Measurements from ENCODE around the gene SGPL1.
"Not testable (repeated sequence)": the region's sequence is repeated elsewhere in the genome, so short reads cannot be mapped to it uniquely, and the experiment has no call there.

The SGPL1 gene

DNA sequence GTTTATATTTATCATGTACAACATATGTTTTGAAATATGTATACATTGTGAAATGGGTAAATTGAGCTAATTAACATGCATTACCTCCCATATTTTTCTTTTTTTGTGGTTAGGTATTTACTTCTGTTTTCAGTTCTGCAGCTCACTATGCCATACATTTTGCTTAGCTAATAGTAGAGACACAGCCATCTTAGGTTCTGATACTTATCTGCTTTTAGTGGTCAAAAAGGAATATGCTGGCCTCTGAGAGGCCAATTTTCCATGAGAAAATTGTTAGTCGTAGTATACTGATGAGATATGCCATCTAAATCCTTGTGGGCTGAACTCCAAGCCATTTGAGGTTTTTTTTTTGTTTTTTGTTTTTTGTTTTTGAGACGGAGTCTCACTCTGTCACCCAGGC is 31.0 kb downstream of the SGPL1 start:
- no peak for DNase-seq

DNA sequence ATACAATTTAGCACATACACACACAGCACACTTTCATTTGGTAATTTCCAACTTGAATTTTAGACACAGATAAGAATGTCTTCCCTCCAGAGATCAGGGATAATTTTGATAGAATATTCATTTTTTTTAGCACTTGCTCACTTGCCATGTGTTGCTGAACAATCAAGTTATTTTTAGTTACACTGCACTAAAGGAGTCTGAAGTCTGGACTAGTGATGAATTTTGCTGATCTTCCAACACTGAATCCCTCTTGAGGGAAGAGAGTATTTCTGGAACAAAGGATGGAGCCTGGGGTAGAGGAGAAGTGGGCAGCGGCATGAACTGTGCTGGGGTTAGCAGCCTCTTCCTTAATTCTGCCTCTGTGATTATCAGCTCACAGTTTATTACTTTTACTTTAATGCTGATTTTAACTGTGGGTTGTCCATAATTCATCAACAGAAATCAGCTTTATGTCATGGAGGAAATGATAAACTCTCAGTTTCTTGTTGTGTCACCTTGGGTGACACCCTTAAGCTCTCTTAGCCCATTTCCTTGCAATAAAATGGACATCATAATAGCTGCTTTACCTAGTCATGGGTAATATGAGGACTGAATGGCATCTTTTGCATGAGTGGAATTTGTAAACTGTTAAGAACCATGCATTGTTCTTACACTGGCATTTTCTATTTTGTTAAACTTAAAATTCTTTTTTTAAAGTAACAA is 32.1 kb downstream of the SGPL1 start:
- no peak for DNase-seq

DNA sequence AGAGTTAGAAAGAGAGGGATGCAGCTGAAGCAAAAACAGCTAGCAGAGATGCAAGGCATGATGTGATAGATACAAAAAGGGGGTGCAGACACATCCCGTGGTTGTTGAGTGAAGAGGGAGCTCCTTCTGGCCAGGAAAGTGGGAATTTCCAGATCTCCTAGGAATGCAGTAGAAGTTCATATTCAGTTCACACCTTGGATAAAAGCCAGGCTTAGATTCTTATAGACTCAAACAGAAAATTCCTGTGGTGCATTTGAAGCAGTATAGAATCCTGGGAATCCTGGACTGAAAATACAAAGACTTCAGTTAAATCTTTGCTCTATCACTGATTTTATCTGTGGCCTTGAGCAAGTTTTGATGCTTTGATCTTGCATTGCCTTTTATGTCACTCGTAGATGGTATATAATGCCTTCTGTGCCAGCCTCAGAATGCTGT is 33.9 kb downstream of the SGPL1 start:
- DNase-seq = no peak

DNA sequence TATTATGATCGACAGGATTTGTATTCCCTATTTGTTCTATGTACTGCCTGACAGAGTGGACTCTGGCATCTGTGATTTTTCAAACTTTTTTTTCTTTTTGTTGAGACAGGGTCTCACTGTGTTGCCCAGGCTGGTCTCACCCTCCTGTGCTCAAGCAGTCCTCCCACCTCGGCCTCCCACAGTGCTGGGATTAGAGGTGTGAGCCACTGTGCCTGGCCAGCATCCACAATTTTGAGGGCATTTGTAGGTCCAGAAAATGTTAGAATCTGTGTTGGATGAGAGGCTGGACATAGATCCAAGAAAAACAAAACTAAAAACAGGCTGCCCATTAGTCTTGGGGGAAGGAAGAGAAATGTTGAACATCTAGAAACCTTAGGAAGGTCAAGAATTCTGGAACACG is 34.3 kb downstream of the SGPL1 start:
- no peak for DNase-seq

DNA sequence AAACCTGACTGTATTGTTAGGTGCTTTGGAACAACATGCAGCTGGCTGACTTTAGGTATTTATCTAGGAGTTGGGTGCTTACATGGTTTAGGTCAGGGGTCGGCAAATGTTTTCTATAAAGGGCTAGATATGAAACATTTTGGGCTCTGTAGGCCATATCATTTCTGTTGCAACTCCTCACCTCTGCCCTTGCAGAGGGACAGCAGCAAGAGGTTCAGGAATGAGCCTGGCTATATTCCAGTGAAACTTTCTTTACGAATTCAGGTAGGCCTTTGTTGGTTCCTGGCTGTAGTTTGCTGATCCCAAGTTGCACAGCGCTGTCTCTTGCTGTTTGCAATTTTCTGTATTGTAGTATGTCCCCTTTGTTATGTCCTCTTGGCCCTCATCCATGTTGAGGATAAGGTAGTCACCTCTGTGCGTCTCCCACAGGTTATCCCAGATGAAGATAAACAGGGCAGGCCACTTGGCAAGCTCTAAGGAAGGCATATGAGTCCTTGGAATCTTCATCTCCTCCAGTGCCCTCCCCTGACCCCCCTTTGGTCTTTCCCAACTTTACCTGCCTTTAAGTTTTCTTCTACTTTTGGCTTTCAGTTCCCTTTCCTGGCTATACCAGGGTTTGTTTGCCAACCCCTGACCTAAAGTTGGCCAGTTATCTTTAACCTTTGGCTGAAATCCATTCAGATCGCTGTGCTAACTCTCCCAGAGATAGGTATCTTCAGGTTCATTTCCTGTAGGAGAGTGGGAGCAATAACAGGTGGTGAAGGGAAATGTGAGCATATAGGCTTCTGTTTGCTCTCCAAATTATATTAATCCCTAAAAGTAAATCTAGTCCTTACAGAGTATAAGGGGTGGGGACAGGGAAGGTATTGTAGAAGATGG is 36.1 kb downstream of the SGPL1 start:
- no peak for DNase-seq

DNA sequence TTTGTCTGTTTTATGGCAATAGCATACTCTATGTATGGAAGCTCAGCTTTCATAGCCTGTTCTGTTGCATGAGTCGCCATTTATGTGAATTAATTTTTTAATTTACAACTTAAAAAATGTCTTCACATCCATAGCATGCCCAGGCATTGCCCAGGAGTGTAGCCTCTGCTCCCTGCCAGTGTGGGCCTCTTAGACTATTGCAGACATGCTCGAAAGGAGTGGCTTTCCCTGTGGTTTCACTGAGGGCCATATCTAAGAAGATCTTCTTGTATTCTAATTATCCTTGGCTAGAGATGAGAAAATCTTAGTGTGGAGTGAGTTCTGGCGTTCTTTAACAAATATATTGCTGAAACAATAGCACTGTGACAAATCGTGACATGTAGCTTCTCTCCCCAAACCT is 37.3 kb downstream of the SGPL1 start:
- no peak for DNase-seq

DNA sequence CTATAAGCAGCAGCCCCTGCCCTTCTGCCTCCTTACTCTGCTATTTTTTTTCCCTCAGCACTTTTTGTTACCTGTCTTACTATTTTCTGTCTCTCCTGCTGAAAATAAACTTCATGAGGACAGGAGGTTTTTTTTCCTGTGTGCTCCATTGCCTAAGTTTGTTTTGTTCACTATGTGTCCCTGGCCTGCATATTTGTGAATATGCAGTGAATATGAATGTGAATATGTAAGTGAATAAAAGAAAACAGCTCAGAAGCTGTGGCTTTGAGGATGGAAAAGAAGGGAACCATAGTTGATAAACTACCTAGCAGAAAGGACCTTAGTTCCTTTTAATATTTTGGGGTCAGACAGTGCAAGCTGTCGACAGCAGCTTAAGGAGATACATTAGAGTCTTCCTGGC is 37.7 kb downstream of the SGPL1 start:
- DNase-seq = no peak

DNA sequence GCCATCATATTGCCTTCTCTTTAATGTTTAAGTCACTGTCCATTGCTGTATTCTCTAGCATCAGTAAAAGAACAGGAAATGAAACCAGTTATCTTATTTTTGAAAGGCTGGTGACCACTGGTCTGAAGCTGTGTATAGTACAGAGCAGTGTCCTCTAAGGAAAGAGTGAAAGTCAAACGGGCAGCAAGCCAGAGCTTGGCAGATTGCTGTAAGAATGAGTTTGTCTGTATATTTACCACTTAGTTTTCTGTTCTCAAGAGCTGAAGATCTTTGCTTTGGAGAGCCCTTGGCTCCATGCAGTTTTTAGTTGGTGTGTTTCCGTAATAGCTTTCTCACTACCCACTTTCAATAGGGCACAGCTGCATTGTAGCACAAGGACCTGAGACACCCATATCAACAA is 40.7 kb downstream of the SGPL1 start:
- no peak for DNase-seq

DNA sequence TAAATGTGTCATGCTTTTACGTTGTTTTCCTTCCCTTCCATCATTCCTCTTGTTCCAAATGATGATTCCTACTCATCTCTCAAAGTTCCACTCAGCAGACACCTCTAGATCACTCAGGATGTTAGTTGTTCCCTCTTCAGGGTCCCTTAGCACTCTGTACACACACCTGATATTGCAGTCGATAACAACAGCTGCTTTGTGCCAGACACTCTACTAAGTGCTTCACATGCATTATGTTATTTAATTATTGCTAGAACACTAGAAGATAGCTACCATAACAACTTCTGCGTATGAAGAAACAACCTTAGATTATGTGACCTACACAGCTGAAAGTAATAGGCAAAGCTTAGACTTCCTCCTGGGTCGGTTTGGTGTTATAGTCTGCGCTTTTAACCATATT is 43.0 kb downstream of the SGPL1 start:
- DNase-seq = no peak

DNA sequence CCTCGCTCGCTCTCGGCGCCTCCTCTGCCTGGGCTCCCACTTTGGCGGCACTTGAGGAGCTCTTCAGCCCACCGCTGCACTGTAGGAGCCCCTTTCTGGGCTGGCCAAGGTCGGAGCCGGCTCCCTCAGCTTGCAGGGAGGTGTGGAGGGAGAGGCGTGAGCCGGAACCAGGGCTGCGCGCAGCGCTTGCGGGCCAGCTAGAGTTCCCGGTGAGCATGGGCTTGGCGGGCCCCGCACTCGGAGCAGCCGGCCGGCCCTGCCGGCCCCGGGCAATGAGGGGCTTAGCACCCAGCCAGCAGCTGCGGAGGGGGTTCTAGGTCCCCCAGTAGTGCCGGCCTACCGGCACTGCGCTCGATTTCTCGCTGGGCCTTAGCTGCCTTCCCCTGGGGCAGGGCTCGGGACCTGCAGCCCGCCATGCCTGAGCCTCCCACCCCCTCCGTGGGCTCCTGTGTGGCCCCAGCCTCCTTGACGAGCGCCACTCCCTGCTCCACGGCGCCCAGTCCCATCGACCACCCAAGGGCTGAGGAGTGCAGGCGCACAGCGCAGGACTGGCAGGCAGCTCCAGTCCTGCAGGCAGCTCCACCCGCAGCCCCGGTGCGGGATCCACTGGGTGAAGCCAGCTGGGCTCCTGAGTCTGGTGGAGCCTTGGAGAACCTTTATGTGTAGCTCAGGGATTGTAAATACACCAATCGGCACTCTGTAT is 45.9 kb downstream of the SGPL1 start:
- DNase-seq = not testable (repeated sequence)

DNA sequence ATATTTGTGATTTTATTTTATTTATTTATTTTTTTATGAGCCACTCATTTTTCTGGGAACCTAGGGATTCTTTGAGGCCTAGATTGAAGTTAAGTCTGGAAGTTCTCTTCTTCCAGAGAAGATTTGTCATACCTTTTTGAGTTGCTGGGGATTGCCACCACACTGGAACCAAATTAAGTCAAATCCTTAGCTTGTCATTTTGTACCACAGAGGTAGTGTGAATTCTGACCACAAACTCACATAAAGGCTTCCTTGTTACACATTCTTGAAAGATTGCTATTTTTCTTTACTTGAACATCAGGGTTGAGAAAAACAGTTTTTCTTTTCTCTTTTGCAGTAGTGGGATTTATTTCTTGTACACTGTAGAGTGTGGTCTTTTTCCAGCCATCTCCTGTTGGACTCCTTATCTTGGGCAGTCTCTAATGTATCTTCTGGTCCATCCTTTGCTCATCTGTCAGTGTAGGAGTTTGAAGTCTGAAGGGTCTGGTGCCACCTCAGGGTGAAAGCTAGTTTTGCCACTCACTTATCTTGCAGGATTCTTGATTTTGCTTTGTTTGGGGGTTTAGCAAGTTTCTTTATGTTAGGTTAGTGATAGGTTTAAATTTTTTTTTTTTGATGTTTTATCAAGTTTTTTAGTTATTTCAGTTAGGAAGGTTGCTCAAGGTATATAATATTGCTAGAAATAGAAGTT is 47.9 kb downstream of the SGPL1 start:
- DNase-seq = no peak

DNA sequence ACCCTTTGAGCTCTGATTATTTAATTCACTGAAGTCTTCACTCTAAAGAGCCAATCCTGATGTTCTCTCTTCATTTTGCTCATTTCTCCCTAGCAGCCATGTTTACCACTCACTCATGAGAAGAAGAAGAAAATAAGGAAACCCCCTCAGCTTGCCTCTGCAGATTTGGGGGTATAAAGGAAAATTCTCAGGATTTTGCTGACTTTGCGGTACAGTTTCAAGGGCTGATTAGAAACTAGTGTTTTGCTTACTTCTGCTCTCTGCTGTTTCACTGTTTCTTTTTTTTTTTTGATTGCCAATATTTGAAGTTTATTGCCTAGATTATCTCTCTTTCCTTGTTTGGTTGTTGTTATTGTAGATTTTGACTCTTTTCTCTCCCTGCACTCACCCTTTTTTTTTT is 49.2 kb downstream of the SGPL1 start:
- no peak for DNase-seq

DNA sequence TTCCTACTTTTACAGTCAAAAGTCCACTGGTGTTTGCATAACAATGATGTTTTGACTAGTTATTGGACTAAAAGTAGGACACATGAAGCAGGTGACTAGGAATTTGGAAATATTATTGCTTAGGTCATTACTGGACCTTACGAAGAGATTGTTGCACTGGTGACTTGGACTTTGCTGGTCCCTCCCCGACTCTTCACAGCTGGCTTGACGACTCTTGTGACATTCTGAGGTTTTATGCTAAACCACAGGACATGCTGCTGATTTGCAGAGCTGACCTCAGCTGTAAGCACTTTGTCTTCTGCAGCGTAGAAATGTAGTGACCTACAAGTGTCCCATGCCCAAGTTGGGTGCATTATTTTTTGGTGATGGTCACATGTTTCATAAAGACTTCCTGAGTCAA is 50.7 kb downstream of the SGPL1 start:
- no peak for DNase-seq

DNA sequence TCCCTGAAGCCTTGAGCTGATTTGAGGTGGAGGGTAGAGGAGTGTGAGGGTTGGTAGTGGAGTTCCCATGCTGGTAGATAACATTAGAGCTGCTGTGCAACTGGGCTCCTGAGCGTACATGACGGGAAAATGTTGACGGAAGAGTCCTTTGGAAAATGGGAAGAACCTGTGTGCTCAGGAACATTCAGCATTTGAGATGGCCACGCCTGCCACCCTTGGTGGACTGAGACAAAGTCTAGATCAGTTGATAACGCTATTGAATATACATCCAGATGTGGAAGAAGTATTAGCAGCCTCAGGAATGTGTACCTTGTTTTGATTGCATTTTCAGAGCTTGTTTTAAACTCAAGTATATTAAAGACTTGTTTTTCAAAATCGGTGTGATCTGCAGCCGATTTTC is 56.5 kb downstream of the SGPL1 start:
- DNase-seq = no peak

DNA sequence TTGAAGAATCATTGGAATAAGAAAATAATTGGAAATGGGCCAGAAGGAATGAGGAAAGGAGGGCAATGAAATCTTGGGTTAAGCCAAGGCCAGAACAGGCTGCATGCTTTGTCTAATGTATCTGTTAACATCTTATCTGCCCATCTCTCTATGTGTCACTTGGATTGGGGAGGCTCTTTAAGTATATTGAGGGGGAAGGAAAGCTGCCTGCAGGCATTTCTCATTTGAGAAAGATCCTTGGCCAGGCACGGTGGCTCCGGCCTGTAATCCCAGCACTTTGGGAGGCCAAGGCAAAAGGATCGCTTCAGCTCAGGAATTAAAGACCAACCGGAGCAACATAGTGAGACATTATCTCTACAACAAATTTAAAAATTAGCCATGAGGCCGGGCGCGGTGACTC is 58.3 kb downstream of the SGPL1 start:
- no peak for DNase-seq

DNA sequence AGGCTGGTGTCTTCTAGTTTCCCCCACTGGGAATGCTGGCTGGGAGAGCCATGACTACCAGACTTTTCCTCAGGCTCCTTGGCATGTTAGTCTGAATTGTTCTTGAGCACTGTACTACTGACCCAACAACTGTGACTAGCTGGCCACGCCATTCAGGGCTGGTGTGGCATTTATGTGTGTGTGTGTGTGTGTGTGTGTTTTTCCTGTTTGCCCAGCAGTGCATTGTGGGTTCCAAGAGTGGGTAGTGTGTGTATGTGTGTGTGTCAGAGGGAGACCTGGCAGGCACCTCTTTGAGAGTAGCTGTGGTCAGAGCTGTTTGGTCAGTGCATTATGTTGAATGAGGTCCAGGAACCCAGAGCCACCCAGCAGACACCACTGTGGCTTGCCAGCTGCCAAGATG is 63.5 kb downstream of the SGPL1 start:
- DNase-seq = no peak

DNA sequence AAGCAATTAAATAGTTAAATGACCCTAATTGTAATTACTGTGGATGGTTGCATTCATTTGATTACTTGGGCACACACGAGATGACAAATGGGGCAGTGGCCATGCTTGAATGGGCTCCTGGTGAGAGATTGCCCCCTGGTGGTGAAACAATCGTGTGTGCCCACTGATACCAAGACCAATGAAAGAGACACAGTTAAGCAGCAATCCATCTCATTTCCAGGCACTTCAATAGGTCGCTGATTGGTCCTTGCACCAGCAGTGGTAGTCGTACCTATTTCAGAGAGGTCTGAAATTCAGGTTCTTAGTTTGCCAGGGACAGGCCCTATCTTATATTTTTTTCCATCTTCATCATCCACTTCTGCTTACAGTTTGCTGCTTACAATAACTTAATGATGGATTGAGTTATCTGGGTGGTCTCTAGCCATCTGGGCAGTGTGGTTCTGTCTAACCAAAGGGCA is 64.4 kb downstream of the SGPL1 start:
- peak in 1 of 2 experiments; percentile 50 for DNase-seq

DNA sequence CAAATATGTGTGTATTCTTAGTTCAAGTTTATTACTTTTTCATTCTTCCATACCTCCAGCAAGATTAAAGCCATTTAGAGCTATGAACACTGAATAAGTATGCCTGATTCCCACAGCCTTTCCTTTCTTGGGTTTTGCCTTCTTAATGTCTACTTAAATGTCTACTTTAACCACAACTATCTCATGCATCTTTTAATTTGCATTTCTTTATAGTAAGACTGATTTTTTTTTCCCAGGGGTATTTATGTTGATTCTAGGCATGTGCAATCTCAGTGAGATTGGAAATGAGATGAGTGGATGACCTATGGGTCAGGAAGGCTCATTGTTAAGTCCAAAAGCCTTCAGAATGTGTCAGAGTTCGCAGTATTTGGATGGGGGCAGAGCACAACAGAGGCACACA is 69.0 kb downstream of the SGPL1 start:
- no peak for DNase-seq

DNA sequence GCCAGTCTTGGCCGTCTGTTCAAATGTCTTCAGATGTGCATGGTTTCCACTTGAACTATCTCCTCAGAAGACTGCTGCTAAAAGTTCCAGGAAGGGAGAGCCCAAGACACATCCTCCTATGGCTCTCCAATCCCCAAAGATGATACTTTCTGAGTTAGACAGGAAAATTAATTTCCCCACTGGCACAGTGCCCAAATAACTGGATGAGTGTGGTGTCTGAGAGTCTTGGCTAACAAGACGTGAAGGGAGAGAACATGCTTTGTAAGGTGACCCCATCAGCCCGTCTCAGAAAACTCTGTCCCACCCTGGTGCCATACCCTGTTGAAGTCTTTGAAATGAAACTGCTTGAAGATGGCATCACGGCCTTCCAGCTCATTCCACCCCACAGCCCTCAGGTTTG is 69.7 kb downstream of the SGPL1 start:
- DNase-seq = no peak

DNA sequence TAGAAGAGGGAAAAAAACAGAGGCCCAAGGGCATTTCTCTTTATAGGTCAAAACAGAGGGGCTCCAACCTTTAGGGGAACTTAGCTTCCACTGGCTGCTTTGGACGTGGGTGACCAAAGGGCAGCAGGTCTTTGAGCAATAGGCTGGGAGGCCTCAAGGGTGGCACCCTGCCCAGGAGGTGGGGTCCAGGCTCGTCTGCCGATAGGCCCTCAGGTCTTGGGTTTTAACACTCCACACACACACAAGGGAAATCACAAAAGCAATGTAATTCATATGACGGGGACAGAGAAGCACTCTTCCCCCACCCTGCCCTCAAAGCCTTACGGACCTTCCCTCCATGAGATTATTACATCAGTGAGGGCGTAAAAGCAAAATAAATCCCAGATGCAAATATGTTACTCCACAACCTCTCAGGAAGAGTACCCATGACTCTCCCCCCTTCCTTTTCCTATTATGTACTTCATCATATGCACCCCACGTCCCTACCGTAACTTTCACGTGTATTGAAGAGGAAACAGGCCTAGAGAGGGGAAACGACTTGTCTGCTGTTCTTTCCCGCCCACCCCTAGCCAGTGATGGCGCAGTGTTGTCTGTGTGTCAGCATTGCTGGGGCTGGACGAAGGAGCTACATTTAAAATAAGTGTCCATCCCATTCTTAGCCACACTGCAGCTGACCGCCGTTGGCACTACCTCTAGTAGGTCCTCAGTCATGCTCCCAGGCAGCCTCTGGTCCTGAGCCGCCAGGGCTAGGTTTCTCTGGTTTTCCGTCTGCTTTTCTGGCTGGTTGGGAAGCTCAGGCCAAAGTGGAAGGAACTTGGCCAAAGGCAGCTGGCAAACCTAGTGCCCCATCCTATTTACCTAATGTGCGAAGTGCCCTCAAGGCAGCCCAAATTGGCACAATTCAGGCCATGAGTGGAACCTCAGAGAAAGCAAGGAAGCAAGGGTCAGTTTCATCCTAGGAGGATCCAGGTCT is 70.5 kb downstream of the SGPL1 start:
- DNase-seq = no peak

DNA sequence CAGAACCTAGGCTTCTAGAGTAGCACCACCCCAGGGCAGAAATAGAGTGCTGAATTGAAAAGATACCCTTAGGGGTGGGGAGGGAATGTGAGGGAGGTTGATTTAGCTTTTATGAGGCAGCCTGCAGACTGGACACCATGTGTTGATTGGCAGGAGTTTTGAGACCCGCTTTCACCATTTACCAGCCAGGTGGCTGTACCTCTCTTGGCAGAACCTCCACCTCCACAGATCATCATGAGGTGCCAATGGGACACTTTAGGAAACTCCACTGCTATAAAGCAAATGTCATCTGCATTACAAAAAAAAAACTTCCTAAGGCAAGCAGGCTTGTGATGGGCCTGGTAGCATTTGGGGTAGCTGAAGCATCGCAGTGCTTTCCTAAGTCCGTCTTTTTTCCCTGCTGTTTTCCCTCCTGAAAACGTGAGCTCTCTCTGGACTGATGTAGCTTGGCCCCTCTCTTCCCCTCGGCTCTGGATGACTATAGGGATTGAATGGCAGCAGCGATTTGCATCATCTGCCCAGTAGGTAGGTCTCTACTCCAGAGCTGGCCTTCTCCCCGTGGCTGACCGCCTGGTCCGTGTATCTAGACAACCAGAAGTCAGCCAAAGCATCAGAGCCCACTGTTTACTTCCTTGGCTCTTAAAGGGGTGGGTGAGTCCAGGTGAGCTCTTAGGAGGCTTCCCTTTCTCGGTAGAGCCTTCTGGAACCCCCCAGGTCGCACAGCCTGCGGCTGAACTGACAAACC is 71.3 kb downstream of the SGPL1 start:
- no peak for DNase-seq
